ENCODE results near the gene NOSTRIN. TPM values are rescaled to one million over a fixed set of nuclear protein-coding genes. Genes with fewer than 3 reads are reported as not detected.

NOSTRIN gene
- polyA plus RNA-seq, 3 donors, result not detected

- 17% methylated on average over 1 of the region's 2 CpGs for WGBS (ENCODE audit: insufficient coverage)
- H3K4me1 ChIP-seq (ENCODE audit: control insufficient read depth in 1 of 2, insufficient read depth in 2 of 2, low read length in 2 of 2), result no peaks in the 10 kb centered on the region
Observed at GRCh38 chr2:168849610-168850009, 47.2 kb downstream of the NOSTRIN start.

GRCh38 chr2:168850846-168851245 is 48.4 kb downstream of the NOSTRIN start:
- Histone ChIP-seq H3K9me3 (replicated peaks in 1 of 2; ENCODE audit: control insufficient read depth in 1 of 2, insufficient read depth in 1 of 2, low read length in 2 of 2) (no peaks in the 10 kb centered on the region), H3K36me3 (replicated peaks in 1 of 2; ENCODE audit: control insufficient read depth in 1 of 2, insufficient read depth in 2 of 2, low read length in 2 of 2) (peaks cover 4 to 6% of the 10 kb centered on the region in 2 donors), H4K20me1 (ENCODE audit: insufficient read depth, low read length) (no peaks in the 10 kb centered on the region), H3K4me2 (replicated peaks; ENCODE audit: extremely low read depth, low read length, poor library complexity, severe bottlenecking) (no peak overlapping the region), H3K27ac (ENCODE audit: low read depth in 1 of 2, low read length in 2 of 2) (no peak overlapping the region), H3K79me2 (ENCODE audit: insufficient read depth, low read length) (no peaks in the 10 kb centered on the region), H3K4me1 (ENCODE audit: control insufficient read depth in 1 of 2, insufficient read depth in 2 of 2, low read length in 2 of 2) (no peaks in the 10 kb centered on the region), H2AFZ (ENCODE audit: insufficient read depth, low read depth, low read length, poor library complexity, severe bottlenecking) (no peak overlapping the region), H3K27me3 (ENCODE audit: control insufficient read depth in 2 of 2, insufficient read depth in 2 of 2, low read length in 2 of 2) (no peaks in the 10 kb centered on the region), H3K9ac (ENCODE audit: insufficient read depth, low read length, poor library complexity, severe bottlenecking) (no peak overlapping the region), H3K4me3 (replicated peaks in 1 of 3; ENCODE audit: low read depth in 2 of 3, low read length in 3 of 3) (no peak overlapping the region)
- DNase-seq, result no peak
- TF ChIP-seq CTCF (IDR thresholded peaks at IDR 0.05), result no peak
- Mint-ChIP-seq H3K27me3 (ENCODE audit: low read depth in 3 of 3) (peaks cover 0 to 2% (median under 1%) of the 10 kb centered on the region in 3 donors), H3K4me3 (no peak overlapping the region), H3K36me3 (peaks cover 26% of the 10 kb centered on the region in 2 donors), H3K4me1 (no peaks in the 10 kb centered on the region), H3K9me3 (peaks cover 0 to 1% (median 0%) of the 10 kb centered on the region in 7 donors), H3K27ac (no peak overlapping the region)
- intact Hi-C loops (cut with micrococcal nuclease), result no loop called here

More at GRCh38 chr2:168849610-168850009, 47.2 kb downstream of the NOSTRIN start:
- Histone ChIP-seq H3K9ac (ENCODE audit: insufficient read depth, low read length, poor library complexity, severe bottlenecking) (no peak overlapping the region), H3K4me3 (replicated peaks in 1 of 3; ENCODE audit: low read depth in 2 of 3, low read length in 3 of 3) (no peak overlapping the region), H3K27ac (ENCODE audit: low read depth in 1 of 2, low read length in 2 of 2) (no peak overlapping the region), H3K4me2 (replicated peaks; ENCODE audit: extremely low read depth, low read length, poor library complexity, severe bottlenecking) (no peak overlapping the region), H3K27me3 (ENCODE audit: control insufficient read depth in 2 of 2, insufficient read depth in 2 of 2, low read length in 2 of 2) (no peaks in the 10 kb centered on the region), H4K20me1 (ENCODE audit: insufficient read depth, low read length) (no peaks in the 10 kb centered on the region), H3K36me3 (replicated peaks in 1 of 2; ENCODE audit: control insufficient read depth in 1 of 2, insufficient read depth in 2 of 2, low read length in 2 of 2) (peaks cover 4 to 6% of the 10 kb centered on the region in 2 donors), H2AFZ (ENCODE audit: insufficient read depth, low read depth, low read length, poor library complexity, severe bottlenecking) (no peak overlapping the region), H3K79me2 (ENCODE audit: insufficient read depth, low read length) (no peaks in the 10 kb centered on the region), H3K9me3 (replicated peaks in 1 of 2; ENCODE audit: control insufficient read depth in 1 of 2, insufficient read depth in 1 of 2, low read length in 2 of 2) (no peaks in the 10 kb centered on the region)
- Mint-ChIP-seq H3K9me3 (peaks cover 0 to 1% (median 0%) of the 10 kb centered on the region in 7 donors), H3K36me3 (peaks cover 19 to 21% of the 10 kb centered on the region in 2 donors), H3K27me3 (ENCODE audit: low read depth in 3 of 3) (peaks cover 4 to 6% (median 4%) of the 10 kb centered on the region in 3 donors), H3K4me3 (no peak overlapping the region), H3K27ac (peak overlapping the region in 1 of 7 donors; percentile 58), H3K4me1 (no peaks in the 10 kb centered on the region)
- no peak for DNase-seq
- intact Hi-C loops (cut with micrococcal nuclease), result no loop called here
- TF ChIP-seq CTCF (IDR thresholded peaks at IDR 0.05), result no peak
